ENCODE results near the gene PTPN3.

DNA sequence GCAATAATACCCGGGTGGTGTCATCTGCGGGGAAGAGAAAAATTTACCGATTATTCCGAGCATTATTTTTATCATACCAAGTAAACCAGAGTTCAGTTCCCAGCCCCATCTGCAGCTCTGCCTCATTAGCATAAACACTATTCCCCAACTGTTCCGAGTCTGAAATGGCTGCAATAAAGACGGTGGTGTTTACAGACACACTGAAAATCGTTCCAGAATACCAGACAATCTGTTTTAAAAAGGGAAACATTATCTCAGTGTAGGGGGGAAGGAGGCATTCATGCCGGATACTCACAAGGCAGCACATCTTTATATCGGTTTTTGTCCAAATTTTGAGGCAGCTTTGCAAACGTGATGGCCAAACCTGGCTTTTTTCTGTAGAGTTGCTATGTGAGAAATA is 106.9 kb downstream of the PTPN3 start:
- TF ChIP-seq, protein P1, sequence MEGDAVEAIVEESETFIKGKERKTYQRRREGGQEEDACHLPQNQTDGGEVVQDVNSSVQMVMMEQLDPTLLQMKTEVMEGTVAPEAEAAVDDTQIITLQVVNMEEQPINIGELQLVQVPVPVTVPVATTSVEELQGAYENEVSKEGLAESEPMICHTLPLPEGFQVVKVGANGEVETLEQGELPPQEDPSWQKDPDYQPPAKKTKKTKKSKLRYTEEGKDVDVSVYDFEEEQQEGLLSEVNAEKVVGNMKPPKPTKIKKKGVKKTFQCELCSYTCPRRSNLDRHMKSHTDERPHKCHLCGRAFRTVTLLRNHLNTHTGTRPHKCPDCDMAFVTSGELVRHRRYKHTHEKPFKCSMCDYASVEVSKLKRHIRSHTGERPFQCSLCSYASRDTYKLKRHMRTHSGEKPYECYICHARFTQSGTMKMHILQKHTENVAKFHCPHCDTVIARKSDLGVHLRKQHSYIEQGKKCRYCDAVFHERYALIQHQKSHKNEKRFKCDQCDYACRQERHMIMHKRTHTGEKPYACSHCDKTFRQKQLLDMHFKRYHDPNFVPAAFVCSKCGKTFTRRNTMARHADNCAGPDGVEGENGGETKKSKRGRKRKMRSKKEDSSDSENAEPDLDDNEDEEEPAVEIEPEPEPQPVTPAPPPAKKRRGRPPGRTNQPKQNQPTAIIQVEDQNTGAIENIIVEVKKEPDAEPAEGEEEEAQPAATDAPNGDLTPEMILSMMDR (conservative IDR thresholded peaks at IDR 0.05 in 1 of 2, IDR thresholded peaks at IDR 0.05 in 1 of 2; ENCODE audit: low read depth in 1 of 2, low read length in 2 of 2), result no peak
- no peak for TF ChIP-seq EZH2 (IDR thresholded peaks at IDR 0.05; ENCODE audit: low read length, missing control alignments)
